Astrocyte (in vitro differentiated cells and primary cell): ENCODE measurements around the gene CYB5A.

Experiments
- EZH2 ChIP-seq: IDR thresholded peaks from 2 replicates; pipeline ENCODE4 v1.6.1; 2012; ENCODE audit warnings: mild to moderate bottlenecking, low read length, inconsistent platforms; ENCODE audit not compliant: insufficient read depth
- TF ChIP-seq, protein P1 (sequence below): IDR thresholded peaks from 2 replicates; pipeline ENCODE4 v1.5.1; 2011; ENCODE audit warnings: low read depth, mild to moderate bottlenecking, inconsistent platforms, low read length, moderate library complexity; ENCODE audit not compliant: insufficient read depth

DNA sequence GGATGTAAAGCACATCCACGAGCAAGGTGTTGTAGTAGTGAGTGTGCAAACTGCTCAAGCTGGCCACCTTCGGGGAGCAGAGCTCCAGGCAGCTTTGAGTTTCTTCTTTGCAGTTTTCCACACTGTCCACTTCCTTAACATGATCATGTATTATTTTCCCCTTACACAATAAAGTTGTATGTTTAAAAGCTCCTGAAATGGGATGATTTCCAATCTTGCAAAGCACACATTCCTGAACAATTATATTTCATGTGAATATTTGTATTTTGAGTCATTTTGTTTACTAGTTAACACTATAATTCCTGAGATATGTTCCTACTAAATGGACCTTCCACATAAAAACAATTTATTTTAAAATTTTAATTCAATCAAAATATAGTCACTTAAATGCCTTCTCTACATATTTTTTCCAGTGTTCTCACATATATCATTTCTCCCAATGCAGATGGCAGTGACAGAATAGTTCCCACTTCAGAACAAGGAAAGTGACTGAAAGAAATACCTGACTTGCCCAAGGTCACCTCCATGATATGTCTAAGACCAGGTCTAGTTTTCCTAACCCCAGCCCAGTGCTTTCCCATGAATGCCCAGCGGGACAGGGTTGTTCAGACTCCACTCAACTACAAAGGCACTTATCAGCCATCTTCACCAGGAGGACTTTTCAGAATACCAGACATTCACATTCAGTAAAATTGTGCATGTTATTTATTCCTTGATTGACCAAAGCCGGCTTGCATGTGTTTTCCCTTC, 5.5 kb downstream of the CYB5A start:
- TF ChIP-seq, protein P1, sequence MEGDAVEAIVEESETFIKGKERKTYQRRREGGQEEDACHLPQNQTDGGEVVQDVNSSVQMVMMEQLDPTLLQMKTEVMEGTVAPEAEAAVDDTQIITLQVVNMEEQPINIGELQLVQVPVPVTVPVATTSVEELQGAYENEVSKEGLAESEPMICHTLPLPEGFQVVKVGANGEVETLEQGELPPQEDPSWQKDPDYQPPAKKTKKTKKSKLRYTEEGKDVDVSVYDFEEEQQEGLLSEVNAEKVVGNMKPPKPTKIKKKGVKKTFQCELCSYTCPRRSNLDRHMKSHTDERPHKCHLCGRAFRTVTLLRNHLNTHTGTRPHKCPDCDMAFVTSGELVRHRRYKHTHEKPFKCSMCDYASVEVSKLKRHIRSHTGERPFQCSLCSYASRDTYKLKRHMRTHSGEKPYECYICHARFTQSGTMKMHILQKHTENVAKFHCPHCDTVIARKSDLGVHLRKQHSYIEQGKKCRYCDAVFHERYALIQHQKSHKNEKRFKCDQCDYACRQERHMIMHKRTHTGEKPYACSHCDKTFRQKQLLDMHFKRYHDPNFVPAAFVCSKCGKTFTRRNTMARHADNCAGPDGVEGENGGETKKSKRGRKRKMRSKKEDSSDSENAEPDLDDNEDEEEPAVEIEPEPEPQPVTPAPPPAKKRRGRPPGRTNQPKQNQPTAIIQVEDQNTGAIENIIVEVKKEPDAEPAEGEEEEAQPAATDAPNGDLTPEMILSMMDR = no peak
- no peak for TF ChIP-seq EZH2
